ENCODE results near the gene JDP2.
A peak's percentile ranks its signal among the peaks of the same experiment; 100 is the strongest.

The JDP2 gene

GRCh38 chr14:75435473-75435872 is 7.7 kb downstream of the JDP2 start:
- no peak for DNase-seq

GRCh38 chr14:75437201-75438143 is 9.7 kb downstream of the JDP2 start:
- DNase-seq: no peak

GRCh38 chr14:75438486-75439080 is 10.8 kb downstream of the JDP2 start:
- DNase-seq: peak in 14 of 51 donors; percentile 15 to 54 (median 32)

- DNase-seq: no peak
Measured at GRCh38 chr14:75439989-75440388, 12.2 kb downstream of the JDP2 start.

GRCh38 chr14:75440733-75441477 is 13.1 kb downstream of the JDP2 start:
- DNase-seq: peak in 19 of 51 donors; percentile 11 to 53 (median 23)

- DNase-seq: no peak
Measured at GRCh38 chr14:75441728-75442127, 13.9 kb downstream of the JDP2 start.

GRCh38 chr14:75442166-75442565 is 14.3 kb downstream of the JDP2 start:
- DNase-seq: no peak

GRCh38 chr14:75442642-75443041 is 14.8 kb downstream of the JDP2 start:
- DNase-seq: no peak

- DNase-seq: no peak
Measured at GRCh38 chr14:75443203-75443969, 15.6 kb downstream of the JDP2 start.

- DNase-seq: no peak
Measured at GRCh38 chr14:75445236-75445635, 17.4 kb downstream of the JDP2 start.

- DNase-seq: no peak
Measured at GRCh38 chr14:75445963-75446362, 18.1 kb downstream of the JDP2 start.

GRCh38 chr14:75446447-75446846 is 18.6 kb downstream of the JDP2 start:
- DNase-seq: no peak

GRCh38 chr14:75448209-75448608 is 20.4 kb downstream of the JDP2 start:
- no peak for DNase-seq

GRCh38 chr14:75449036-75449435 is 21.2 kb downstream of the JDP2 start:
- peak in 1 of 51 donors; percentile 40 for DNase-seq

GRCh38 chr14:75449696-75450095 is 21.9 kb downstream of the JDP2 start:
- DNase-seq: peak in 2 of 51 donors; percentile 15 to 59

GRCh38 chr14:75450381-75451276 is 22.8 kb downstream of the JDP2 start:
- peak in 13 of 51 donors; percentile 11 to 61 (median 31) for DNase-seq

GRCh38 chr14:75452324-75452723 is 24.5 kb downstream of the JDP2 start:
- no peak for DNase-seq

- peak in 18 of 51 donors; percentile 12 to 59 (median 26) for DNase-seq
Measured at GRCh38 chr14:75452900-75453816, 25.3 kb downstream of the JDP2 start.
